HG03460 (cell line): ENCODE measurements around the gene TRMT61A.
"Not testable (repeated sequence)": the region's sequence is repeated elsewhere in the genome, so short reads cannot be mapped to it uniquely, and the experiment has no call there.

Source experiments
- ATAC-seq: cut with Tn5 transposase; IDR thresholded peaks from one replicate; pipeline ENCODE4 v1.9.1; 2021; ENCODE audit not compliant: unreplicated experiment

Gene TRMT61A

GRCh38 chr14:103521951-103522563, 6.9 kb upstream of the TRMT61A start:
- no peak for ATAC-seq

- no peak for ATAC-seq
These were observed 6.1 kb upstream of the TRMT61A start, which contains the start of gene CKB for GRCh38 chr14:103522649-103523574. TSS of gene CKB (minus strand) at chr14:103522830. CDS start at chr14:103522493, 337 bp downstream.

GRCh38 chr14:103523575-103523954, 5.4 kb upstream of the TRMT61A start:
- no peak for ATAC-seq

GRCh38 chr14:103524002-103524935, 4.7 kb upstream of the TRMT61A start:
- no peak for ATAC-seq

GRCh38 chr14:103525430-103526246, 3.4 kb upstream of the TRMT61A start:
- ATAC-seq = not testable (repeated sequence)

- ATAC-seq = no peak
These were observed 2.6 kb upstream of the TRMT61A start for GRCh38 chr14:103526247-103526913.

GRCh38 chr14:103526914-103527248, 2.1 kb upstream of the TRMT61A start:
- no peak for ATAC-seq

GRCh38 chr14:103527408-103528145, 1.4 kb upstream of the TRMT61A start:
- peak; percentile 66 for ATAC-seq

- ATAC-seq = no peak
These were observed 830 bp upstream of the TRMT61A start for GRCh38 chr14:103528146-103528586.

GRCh38 chr14:103529383-103530365, 678 bp downstream of the TRMT61A start:
- no peak for ATAC-seq

GRCh38 chr14:103530390-103530789, 1.4 kb downstream of the TRMT61A start:
- ATAC-seq = no peak

GRCh38 chr14:103530831-103531230, 1.8 kb downstream of the TRMT61A start:
- no peak for ATAC-seq

GRCh38 chr14:103531421-103532215, 2.6 kb downstream of the TRMT61A start:
- ATAC-seq = no peak

- no peak for ATAC-seq
These were observed 3.5 kb downstream of the TRMT61A start for GRCh38 chr14:103532216-103533136.

- ATAC-seq = no peak
These were observed 4.4 kb downstream of the TRMT61A start for GRCh38 chr14:103533137-103533998.
